HG03571 (cell line): ENCODE data around the gene RBP3.
"Not testable (repeated sequence)": the region's sequence is repeated elsewhere in the genome, so short reads cannot be mapped to it uniquely, and the experiment has no call there.

Experiments used
- ATAC-seq: cut with Tn5 transposase; IDR thresholded peaks from one replicate; pipeline ENCODE4 v1.9.1; 2021; ENCODE audit not compliant: unreplicated experiment

Gene RBP3

DNA sequence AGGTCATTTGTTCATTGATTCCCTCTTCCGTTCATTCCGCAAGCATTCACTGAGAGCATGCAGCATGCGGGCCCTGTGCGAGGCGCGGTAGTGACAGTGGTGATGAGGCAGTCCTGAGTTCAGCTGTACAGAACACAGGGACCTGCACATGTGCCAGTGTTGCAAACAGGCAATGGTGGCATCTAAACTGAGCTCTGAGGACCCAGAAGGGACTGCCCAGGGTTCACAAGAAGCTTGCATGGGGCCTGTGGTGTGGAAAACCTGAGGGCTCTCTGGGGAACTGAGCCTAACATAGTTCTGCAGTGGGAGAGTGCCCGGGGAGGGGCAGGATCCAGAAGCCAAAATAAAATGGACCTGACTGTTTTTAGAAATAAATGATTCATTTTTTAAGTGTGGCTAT, 22.7 kb downstream of the RBP3 start:
- ATAC-seq: no peak

DNA sequence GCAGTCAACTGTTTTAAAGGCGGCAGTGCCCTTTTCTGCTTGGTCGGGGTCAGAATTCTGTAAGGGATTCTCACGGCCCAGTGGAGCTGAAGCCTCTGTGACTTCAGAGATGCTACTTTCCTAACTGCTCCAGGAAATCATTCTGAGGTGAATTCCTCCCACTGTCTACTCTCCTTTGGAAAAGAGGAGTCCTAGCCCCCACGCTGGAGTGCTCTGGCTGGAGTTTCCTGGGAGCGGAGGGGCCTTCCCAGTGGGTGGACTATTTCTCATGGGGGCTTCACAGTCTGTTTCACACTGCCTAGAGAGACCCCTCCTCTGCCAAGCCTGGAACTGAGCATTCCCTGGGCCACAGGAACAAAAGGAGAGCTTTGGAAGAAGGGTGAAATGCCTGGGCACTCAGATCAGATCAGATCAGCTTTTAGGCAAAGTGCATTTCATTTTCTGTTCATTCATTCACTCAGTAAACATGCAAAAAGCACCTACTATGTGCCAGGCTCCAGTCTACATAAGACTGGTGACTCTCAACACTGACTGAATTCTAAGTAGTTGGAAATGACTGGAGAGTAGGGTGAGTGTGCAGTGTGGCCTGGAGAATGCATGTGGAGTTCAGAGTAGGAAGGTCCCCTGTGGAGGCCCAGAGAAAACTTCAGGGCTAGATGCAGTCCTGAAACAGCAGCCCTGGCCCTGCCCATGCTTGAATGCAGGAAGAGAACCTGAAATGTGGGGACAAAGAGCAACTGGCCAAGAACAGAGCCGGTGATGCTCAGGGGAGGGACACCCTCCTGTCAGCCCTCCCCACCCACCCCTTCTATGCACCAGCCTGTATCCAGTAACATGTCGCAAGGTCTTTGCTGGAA, 23.7 kb downstream of the RBP3 start:
- ATAC-seq: no peak

GRCh38 chr10:47372726-47373125, 24.6 kb downstream of the RBP3 start:
- ATAC-seq: no peak

- ATAC-seq: no peak
These were observed 26.7 kb downstream of the RBP3 start for GRCh38 chr10:47374611-47375536.

- ATAC-seq: no peak
These were observed 28.5 kb downstream of the RBP3 start for GRCh38 chr10:47376522-47377220.

GRCh38 chr10:47378183-47378510, 30.0 kb downstream of the RBP3 start:
- ATAC-seq: no peak

DNA sequence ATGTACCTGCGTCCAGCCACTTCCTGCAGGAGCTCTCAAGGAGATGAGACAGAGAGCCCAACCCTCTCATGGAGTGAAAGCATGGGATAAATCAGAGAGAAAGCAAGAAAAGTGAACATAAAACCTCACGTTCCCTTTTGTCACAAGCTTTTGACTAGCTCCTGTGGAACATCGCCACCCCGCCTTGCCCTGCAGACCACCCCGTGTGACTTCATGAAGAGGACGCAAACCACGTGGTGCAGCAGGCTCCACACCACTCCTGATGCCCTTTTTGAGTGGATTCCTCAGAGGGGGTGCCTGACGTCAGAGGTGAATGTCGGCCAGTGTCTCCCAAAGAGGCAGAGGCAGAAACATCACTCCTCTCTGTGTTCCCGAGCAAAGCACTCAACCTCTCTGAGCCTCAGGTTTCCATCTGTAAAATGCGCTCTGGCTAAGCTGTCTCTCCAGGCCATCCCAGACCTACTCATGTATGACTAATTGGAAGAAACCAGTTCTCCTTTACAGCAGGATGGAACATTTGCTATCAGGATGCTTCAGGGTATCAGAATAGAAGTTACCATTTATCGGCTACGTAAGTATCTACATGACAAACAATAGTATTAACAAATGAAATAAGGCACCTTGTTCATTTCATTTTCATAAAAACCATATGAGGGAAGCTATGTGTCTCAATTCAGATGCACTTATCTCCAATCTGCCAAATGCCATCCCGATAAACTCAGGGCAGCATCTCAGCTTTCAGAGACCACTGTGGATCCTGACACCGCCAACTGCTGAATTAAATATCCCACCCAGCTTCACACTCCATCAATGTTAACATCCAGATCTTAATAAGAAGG, 30.7 kb downstream of the RBP3 start:
- no peak for ATAC-seq

GRCh38 chr10:47379445-47379785, 31.3 kb downstream of the RBP3 start:
- ATAC-seq: no peak

GRCh38 chr10:47379901-47380300, 31.7 kb downstream of the RBP3 start:
- no peak for ATAC-seq

DNA sequence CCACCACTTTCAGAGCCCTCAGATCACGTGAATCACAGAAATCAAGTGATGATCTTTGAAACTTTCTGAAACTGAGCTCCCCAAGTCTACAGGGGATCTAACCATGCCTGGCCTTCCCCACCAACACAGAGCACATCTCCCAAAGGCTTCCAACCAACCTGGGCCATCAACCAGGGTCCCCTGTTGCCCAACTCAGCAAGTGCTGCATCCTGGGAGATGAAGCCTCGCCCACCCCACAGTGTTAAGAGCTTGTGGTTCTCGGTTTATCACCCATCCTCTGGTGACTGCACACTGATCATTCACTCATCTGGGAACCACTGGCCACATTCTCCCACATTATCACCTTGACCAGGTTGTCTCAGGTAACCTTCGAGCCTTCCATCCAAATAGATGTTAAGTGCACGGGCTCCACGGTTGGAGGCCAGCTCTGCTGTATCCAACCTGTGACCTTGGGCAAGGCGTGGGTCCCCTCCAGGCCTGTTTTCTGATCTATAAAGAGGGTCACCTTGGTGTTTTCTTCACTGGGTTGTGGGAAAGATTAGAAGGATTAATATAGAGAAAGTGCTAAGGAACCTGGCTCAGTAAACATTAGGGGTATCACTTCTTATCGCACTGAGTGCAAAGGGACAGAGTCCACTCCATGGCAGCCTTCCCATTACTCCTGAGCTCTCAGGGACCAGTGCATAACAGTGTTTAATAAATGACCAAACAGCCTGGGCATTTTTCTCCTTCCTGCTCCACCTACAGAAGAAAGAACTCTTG, 32.4 kb downstream of the RBP3 start:
- no peak for ATAC-seq

- ATAC-seq: no peak
These were observed 32.9 kb downstream of the RBP3 start for GRCh38 chr10:47381103-47381395.

GRCh38 chr10:47381427-47382379, 33.5 kb downstream of the RBP3 start:
- no peak for ATAC-seq

DNA sequence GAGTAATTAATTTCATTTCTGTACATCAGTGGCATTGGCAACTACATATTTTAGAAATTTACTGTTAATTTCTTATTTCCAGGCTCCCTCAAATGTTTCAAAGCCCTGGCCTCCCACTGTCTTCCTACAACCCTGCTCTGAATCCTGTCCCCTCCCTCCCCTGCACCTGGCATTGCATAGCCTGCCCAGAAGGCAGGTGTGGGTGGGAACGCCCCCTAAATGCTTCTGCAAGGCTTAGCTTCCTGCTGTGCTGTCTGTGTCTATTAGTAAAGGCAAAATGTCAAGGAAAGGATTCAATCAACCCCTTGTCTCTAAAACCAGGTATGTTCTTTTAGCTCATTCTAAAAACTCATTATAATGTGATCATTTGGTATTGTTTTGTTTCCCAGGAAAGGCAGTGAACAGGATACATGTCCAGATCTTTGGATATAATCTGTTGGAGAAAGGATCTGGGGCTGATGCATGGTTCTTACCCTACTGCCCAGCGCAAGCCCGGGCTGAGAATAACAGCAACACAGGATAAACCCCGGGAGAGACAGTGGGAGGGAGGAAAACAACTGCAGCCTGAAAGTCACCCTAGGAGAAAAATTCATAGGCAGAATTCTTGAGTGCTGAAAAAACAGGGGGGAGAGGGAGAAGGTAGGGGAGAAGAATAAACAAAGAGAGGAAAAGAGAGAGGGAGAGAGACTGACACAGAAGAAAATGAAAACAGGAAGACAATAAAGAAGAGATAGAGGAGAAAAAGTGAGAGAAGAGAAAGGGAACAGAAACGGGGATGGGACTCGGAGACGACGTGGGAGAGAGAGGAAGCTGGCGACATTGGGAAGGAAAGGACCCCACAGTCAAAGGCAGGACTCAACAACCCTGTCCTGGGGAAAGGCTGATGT, 35.3 kb downstream of the RBP3 start:
- no peak for ATAC-seq

DNA sequence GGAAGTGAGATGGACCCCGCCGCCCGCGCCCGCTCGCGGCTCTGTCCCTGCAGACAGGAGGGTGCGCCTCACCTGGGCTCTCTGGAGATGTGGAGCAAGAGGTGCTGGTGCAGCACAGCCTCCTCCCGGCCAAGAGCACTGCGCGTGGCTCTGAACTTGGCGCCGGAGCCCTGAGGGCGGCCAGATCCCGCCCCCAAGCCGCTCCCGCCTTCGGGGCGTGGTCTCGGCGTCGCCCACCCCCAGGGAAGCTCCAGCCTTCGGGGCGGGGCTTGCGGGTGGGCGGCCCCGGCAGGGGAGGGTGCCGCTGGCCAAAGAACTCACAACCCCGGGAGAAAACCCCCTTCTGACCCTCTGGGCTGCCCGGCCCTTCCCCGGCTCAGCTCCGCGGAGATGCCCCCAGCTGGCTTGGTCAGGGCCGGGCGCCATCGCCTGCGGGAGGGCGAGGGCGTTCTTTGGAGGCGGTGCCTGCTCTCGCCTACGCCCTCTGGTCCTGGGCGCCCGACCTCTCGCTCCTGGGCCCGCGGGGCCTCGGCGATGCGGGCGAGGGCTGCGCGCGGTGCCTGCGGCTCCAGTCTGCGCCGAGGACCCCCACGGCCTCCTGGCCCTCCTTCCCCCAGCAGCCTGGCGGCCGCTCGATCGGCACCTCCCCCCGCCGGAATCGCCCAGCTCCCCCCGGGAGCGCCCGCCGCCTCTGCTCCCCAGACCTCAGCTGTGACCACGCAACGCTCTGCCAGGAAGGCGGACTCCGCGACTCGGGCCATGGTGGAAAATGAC, 36.2 kb downstream of the RBP3 start, which contains the start of gene ZNF488:
ZNF488 (minus strand) TSS at position 146 of the 774 bp plus-strand sequence. CDS start 15,464 bp downstream, outside the sequence.
- peak; percentile 91 for ATAC-seq

DNA sequence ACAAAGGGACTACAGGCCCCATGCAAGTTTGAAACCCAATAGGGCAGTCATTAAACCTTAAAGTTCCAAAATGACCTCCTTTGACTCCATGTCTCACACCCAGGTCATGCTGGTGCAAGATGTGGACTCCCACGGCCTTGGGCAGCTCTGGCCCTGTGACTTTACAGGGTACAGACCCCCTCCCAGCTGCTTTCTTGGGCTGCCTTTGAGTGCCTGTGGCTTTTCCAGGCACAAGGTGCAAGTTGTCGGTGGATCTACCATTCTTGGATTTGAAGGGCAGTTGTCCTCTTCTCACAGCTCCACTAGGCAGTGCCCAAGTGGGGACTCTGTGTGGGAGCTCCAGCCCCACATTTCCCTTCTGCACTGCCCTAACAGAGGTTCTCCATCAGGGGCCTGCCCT, 37.9 kb downstream of the RBP3 start:
- ATAC-seq: not testable (repeated sequence)

DNA sequence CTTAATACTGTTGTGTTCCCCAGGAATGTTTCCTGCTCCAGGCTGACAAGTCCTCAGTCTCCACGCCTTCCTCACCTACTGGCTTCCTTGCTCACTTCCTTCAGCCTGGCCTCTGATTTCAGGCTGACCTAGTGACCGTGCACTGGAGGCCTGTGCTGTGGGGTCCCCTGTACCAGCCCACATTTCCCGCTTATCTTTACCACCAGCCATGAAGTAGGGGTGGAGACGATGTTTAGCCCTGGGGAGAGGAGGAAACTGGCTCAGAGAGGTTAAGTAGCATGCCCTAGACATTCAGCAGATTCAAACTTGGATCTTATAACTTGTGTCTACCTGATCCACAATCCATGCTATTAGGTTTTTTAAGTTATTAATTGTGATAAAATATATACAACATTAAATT, 40.7 kb downstream of the RBP3 start:
- no peak for ATAC-seq

GRCh38 chr10:47389619-47390018, 41.5 kb downstream of the RBP3 start:
- no peak for ATAC-seq
